Neutrophil (primary cell): ENCODE measurements around the gene TRIM61.
"Not testable (repeated sequence)": the region's sequence is repeated elsewhere in the genome, so short reads cannot be mapped to it uniquely, and the experiment has no call there.

ENCODE experiments used
- H3K27ac ChIP-seq: fragments of 200-600 bp; sonication (generic); 2 replicates; pipeline ENCODE4 v1.5.1; 2016; ENCODE audit warnings: mild to moderate bottlenecking, moderate library complexity
- H3K27me3 ChIP-seq: fragments of 200-600 bp; sonication (generic); 2 replicates; pipeline ENCODE4 v1.6.0; 2016; ENCODE audit warnings: mild to moderate bottlenecking
- H3K36me3 ChIP-seq: fragments of 200-600 bp; sonication (generic); 2 replicates; pipeline ENCODE4 v1.5.1; 2017
- H3K4me1 ChIP-seq, 2 experiments: fragments of 200-600 bp in 1 of 2; sonication (generic) in 1 of 2; 1 replicate in 1 of 2; 2 replicates in 1 of 2; pipeline versions ENCODE4 v1.5.1 to v1.6.1; 2013 to 2016; ENCODE audit warnings: low read depth in 1 of 2, low read length in 1 of 2, mild to moderate bottlenecking in 1 of 2, moderate library complexity in 1 of 2; ENCODE audit not compliant: control insufficient read depth in 1 of 2, insufficient read depth in 1 of 2
- H3K4me3 ChIP-seq, 2 experiments: fragments of 200-600 bp in 1 of 2; sonication (generic) in 1 of 2; 1 replicate in 1 of 2; 2 replicates in 1 of 2; pipeline ENCODE4 v1.5.1; 2013 to 2016; ENCODE audit warnings: low read depth in 1 of 2, low read length in 1 of 2, mild to moderate bottlenecking in 1 of 2, moderate library complexity in 1 of 2
- H3K9me3 ChIP-seq: fragments of 200-600 bp; sonication (generic); 2 replicates; pipeline ENCODE4 v1.5.1; 2016
- TF ChIP-seq, protein P1 (sequence below): fragments of 200-600 bp; sonication (generic); IDR thresholded peaks from 2 replicates; pipeline ENCODE4 v1.5.1; 2016; ENCODE audit warnings: antibody characterized with exemption

TRIM61 gene

DNA sequence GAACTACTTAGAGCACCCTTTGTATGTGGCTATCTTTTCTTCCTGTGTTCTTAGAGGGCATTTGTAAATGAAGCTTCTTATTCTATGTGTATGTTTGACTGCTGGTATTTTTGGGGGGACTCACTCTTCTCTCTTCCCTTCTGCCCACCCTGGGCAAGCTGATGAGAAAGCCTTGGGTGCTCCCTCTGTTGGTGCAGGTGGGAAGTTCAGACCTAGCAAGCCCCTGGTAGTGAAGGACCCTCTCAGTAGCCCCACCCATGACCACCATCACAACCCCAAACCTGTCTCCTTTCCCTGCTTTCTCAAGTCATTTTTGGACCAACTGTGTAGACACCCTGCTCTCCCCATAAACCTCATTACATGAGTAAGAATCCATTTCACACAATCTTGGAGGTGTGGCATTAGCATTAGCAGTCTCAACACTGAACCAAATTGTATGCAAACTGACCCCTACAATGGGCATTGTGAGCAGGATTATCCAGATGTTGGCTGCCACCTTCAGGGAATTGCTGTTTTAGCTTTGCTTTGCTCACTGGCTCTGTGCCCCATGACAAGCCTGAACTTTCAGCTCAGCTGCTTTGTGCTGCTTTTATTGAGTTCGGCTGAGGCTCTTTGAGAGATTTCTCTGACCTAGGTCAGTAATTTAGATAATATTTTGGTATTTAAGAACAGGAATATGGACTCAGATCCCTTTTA is 27.9 kb downstream of the TRIM61 start:
- H3K9me3 ChIP-seq: no peaks in the 10 kb centered on the region
- TF ChIP-seq, protein P1, sequence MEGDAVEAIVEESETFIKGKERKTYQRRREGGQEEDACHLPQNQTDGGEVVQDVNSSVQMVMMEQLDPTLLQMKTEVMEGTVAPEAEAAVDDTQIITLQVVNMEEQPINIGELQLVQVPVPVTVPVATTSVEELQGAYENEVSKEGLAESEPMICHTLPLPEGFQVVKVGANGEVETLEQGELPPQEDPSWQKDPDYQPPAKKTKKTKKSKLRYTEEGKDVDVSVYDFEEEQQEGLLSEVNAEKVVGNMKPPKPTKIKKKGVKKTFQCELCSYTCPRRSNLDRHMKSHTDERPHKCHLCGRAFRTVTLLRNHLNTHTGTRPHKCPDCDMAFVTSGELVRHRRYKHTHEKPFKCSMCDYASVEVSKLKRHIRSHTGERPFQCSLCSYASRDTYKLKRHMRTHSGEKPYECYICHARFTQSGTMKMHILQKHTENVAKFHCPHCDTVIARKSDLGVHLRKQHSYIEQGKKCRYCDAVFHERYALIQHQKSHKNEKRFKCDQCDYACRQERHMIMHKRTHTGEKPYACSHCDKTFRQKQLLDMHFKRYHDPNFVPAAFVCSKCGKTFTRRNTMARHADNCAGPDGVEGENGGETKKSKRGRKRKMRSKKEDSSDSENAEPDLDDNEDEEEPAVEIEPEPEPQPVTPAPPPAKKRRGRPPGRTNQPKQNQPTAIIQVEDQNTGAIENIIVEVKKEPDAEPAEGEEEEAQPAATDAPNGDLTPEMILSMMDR: no peak
- no peaks in the 10 kb centered on the region for H3K4me1 ChIP-seq
- no peaks in the 10 kb centered on the region for H3K36me3 ChIP-seq
- H3K4me3 ChIP-seq: no peak overlapping the region
- no peak overlapping the region for H3K27ac ChIP-seq
- peaks cover 4% of the 10 kb centered on the region for H3K27me3 ChIP-seq

DNA sequence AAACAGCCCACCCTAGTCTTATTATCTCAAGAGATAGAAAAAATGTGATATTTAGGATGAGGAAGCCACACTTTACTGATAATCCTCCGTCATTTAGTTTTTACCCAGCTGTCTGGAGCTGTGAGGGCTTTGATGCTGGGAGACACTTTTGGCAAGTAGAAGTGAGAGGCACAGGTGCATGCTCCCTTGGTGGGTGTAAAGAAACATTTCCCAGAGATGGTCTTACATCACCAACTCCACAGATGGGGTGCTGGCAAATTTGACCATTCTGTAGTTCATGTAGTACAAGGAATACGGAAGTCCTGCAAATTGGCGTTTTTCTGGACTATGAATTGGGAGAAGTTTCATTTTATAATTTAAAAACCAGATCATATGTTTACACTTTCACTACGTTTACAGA is 28.5 kb downstream of the TRIM61 start:
- Histone ChIP-seq H3K9me3 (no peaks in the 10 kb centered on the region), H3K4me1 (no peaks in the 10 kb centered on the region), H3K36me3 (no peaks in the 10 kb centered on the region), H3K4me3 (no peak overlapping the region), H3K27ac (no peak overlapping the region), H3K27me3 (peaks cover 4% of the 10 kb centered on the region)
- TF ChIP-seq, protein P1: no peak

DNA sequence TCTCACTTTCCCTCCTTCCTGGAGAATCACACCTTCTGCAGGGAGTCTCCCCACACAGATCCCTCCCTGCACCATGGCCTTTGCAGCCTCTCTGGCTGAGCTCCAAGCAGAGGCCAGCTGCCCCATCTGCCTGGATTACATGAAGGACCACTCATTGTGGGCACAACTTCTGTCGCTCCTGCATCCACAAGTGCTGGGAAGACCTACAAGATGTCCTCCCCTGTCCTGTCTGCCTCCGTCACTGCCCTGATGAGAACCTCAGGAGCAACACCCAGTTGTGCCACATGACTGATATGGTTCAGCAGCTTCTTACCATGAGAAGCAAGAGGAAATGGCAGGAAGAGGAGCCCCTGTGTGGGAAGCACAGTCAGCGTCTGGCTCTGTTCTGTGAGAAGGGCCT is 29.5 kb downstream of the TRIM61 start:
- not testable (repeated sequence) for H3K9me3 ChIP-seq, H3K4me3 ChIP-seq

DNA sequence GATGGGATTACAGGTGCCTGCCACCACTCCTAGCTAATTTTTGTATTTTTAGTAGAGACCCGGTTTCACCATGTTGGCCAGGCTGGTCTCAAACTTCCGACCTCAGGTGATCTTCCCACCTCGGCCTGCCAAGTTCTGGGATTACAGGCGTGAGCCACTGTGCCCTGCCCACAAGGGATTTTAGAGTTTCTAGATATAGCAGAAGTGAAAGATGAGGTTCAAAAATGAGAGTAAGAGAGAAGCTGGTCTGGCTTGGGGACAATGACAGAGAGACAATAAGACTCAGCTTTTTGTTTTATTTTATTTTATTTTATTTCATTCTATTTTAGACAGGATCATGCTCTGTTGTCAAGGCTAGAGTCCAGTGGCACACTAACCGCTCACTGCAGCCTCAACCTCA is 30.6 kb downstream of the TRIM61 start:
- Histone ChIP-seq H3K27ac (no peak overlapping the region), H3K36me3 (no peaks in the 10 kb centered on the region), H3K27me3 (peaks cover 4% of the 10 kb centered on the region), H3K4me1 (no peaks in the 10 kb centered on the region), H3K4me3 (no peak overlapping the region), H3K9me3 (no peaks in the 10 kb centered on the region)
- TF ChIP-seq, protein P1: no peak

More for the DNA sequence above, 29.5 kb downstream of the TRIM61 start:
- not testable (repeated sequence) for H3K36me3 ChIP-seq, H3K27ac ChIP-seq, H3K27me3 ChIP-seq, H3K4me1 ChIP-seq

DNA sequence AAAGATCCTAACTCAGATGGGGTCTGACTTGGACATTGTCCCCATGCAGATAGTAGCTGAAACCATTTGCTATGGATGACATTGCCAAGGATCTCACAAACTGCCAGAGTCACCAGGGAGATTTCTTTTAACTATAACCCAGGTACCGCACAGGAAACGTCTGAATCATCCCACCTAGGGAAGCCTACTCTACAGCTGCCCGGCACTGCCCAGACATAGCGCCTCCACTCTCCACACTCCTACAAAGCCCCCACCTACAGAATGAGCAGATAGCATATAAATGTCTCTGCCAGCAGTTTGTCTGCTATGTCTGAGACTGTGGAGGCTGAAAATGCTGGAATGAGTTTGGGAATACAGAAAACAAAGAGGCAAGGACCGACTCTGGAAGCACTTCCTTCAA is 32.3 kb downstream of the TRIM61 start:
- TF ChIP-seq, protein P1: no peak
- Histone ChIP-seq H3K4me1 (no peaks in the 10 kb centered on the region), H3K27me3 (peaks cover 4% of the 10 kb centered on the region), H3K9me3 (no peaks in the 10 kb centered on the region), H3K27ac (no peak overlapping the region), H3K4me3 (no peak overlapping the region), H3K36me3 (no peaks in the 10 kb centered on the region)

DNA sequence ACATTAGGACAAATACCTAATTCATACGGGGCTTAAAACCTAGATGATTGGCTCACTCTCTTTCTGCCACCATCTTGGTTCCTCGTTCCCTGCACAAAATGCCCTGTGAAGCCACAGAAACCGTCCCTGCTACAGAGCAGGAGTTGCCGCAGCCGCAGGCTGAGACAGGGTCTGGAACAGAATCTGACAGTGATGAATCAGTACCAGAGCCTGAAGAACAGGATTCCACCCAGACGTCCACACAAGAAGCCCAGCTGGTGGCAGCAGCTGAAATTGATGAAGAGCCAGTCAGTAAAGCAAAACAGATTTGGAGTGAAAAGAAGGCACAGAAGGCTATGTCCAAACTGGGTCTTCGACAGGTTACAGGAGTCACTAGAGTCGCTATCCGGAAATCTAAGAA is 34.3 kb downstream of the TRIM61 start:
- Histone ChIP-seq H3K9me3 (no peaks in the 10 kb centered on the region), H3K27me3 (peaks cover 3% of the 10 kb centered on the region), H3K27ac (no peak overlapping the region), H3K4me1 (no peaks in the 10 kb centered on the region), H3K4me3 (no peak overlapping the region), H3K36me3 (no peaks in the 10 kb centered on the region)
- TF ChIP-seq, protein P1: no peak
